Loucy (cell line): ENCODE results near the gene GAS2L2.

ENCODE experiments used
- EZH2phosphoT487 ChIP-seq: fragments of 200-600 bp; IDR thresholded peaks from 2 replicates; pipeline ENCODE4 v1.6.1; 2018; ENCODE audit warnings: antibody characterized with exemption, mild to moderate bottlenecking, moderate library complexity, borderline replicate concordance
- TF ChIP-seq, protein P1 (sequence below): fragments of 200-600 bp; sonication (generic); conservative IDR thresholded peaks from 2 replicates; pipeline ENCODE4 v1.5.1; 2014; ENCODE audit warnings: mild to moderate bottlenecking, antibody characterized with exemption, low read length

DNA sequence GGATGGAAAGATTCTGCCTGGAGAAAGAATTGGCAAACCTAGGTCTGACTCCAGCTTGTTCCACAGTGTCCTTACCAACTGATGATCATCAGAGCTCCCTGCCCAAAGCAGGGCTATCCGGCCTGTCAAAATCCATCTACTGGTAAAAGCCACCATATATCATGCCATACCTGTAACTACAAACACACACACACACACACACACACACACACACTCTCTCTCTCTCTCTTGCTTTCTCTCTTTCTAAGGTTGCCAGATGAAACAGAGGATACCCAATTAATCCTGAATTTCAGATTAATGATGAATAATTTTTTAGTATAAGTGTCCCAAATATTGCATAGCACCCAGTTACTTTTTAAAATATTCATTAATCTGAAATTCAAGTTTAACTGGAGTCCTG lies 43.9 kb upstream of the GAS2L2 start:
- TF ChIP-seq, protein P1, sequence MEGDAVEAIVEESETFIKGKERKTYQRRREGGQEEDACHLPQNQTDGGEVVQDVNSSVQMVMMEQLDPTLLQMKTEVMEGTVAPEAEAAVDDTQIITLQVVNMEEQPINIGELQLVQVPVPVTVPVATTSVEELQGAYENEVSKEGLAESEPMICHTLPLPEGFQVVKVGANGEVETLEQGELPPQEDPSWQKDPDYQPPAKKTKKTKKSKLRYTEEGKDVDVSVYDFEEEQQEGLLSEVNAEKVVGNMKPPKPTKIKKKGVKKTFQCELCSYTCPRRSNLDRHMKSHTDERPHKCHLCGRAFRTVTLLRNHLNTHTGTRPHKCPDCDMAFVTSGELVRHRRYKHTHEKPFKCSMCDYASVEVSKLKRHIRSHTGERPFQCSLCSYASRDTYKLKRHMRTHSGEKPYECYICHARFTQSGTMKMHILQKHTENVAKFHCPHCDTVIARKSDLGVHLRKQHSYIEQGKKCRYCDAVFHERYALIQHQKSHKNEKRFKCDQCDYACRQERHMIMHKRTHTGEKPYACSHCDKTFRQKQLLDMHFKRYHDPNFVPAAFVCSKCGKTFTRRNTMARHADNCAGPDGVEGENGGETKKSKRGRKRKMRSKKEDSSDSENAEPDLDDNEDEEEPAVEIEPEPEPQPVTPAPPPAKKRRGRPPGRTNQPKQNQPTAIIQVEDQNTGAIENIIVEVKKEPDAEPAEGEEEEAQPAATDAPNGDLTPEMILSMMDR = no peak
- no peak for TF ChIP-seq EZH2phosphoT487
